Fibroblast of peridontal ligament (primary cell): ENCODE data around the gene MAGI1.
A peak's percentile ranks its signal among the peaks of the same experiment; 100 is the strongest.

ENCODE experiments used
- DNase-seq: peaks from one replicate; pipeline ENCODE4 v3.0.0-alpha.2; 2010; ENCODE audit errors: extremely low read depth

MAGI1 gene

GRCh38 chr3:65432388-65433003 is 606.2 kb downstream of the MAGI1 start:
- no peak for DNase-seq

- no peak for DNase-seq
Observed at GRCh38 chr3:65425880-65426279, 612.8 kb downstream of the MAGI1 start.

GRCh38 chr3:65422154-65422553 is 616.6 kb downstream of the MAGI1 start:
- DNase-seq: no peak

GRCh38 chr3:65419233-65419632 is 619.5 kb downstream of the MAGI1 start:
- no peak for DNase-seq

GRCh38 chr3:65413891-65414290 is 624.8 kb downstream of the MAGI1 start:
- DNase-seq: no peak

GRCh38 chr3:65412588-65412987 is 626.1 kb downstream of the MAGI1 start:
- no peak for DNase-seq

- DNase-seq: no peak
Observed at GRCh38 chr3:65411367-65411766, 627.4 kb downstream of the MAGI1 start.

- DNase-seq: no peak
Observed at GRCh38 chr3:65409176-65409569, 629.5 kb downstream of the MAGI1 start.

GRCh38 chr3:65408531-65409175 is 630.1 kb downstream of the MAGI1 start:
- no peak for DNase-seq

GRCh38 chr3:65406470-65406869 is 632.2 kb downstream of the MAGI1 start:
- peak; percentile 19 for DNase-seq

- peak; percentile 91 for DNase-seq
Observed at GRCh38 chr3:65402597-65402996, 636.1 kb downstream of the MAGI1 start.

GRCh38 chr3:65401359-65402305 is 637.1 kb downstream of the MAGI1 start:
- DNase-seq: no peak

- no peak for DNase-seq
Observed at GRCh38 chr3:65400899-65401298, 637.8 kb downstream of the MAGI1 start.

- DNase-seq: no peak
Observed at GRCh38 chr3:65398953-65399352, 639.8 kb downstream of the MAGI1 start.

GRCh38 chr3:65396078-65396477 is 642.6 kb downstream of the MAGI1 start:
- no peak for DNase-seq

- DNase-seq: no peak
Observed at GRCh38 chr3:65391068-65391467, 647.6 kb downstream of the MAGI1 start.

GRCh38 chr3:65385805-65386204 is 652.9 kb downstream of the MAGI1 start:
- no peak for DNase-seq

- DNase-seq: no peak
Observed at GRCh38 chr3:65381496-65382010, 657.2 kb downstream of the MAGI1 start.

GRCh38 chr3:65379223-65379622 is 659.5 kb downstream of the MAGI1 start:
- no peak for DNase-seq

GRCh38 chr3:65377637-65378036 is 661.1 kb downstream of the MAGI1 start:
- no peak for DNase-seq

GRCh38 chr3:65376426-65376825 is 662.3 kb downstream of the MAGI1 start:
- DNase-seq: no peak

GRCh38 chr3:65371053-65371452 is 667.7 kb downstream of the MAGI1 start:
- DNase-seq: no peak
